Transverse colon (tissue), 4 donors: ENCODE data around the gene INSL3. TPM values are rescaled to one million over a fixed set of nuclear protein-coding genes. Genes with fewer than 3 reads are reported as not detected.

Source experiments
- DNase-seq: peaks from one replicate; pipeline ENCODE4 v3.0.0-alpha.2; 2019
- H3K27ac ChIP-seq, 4 donors: fragments of 200-600 bp; sonication (generic); 2 replicates each; pipeline ENCODE4 v1.5.1; 2016 to 2018; ENCODE audit warnings: inconsistent platforms in 4 of 4
- H3K27me3 ChIP-seq: fragments of 200-600 bp; sonication (generic); 2 replicates; pipeline ENCODE4 v1.5.1; 2017; ENCODE audit warnings: inconsistent platforms
- H3K36me3 ChIP-seq, 4 donors: fragments of 200-600 bp; sonication (generic); 2 replicates each; pipeline ENCODE4 v1.5.1; 2017 to 2019; ENCODE audit warnings: inconsistent platforms in 4 of 4
- H3K4me1 ChIP-seq, 4 donors: fragments of 200-600 bp; sonication (generic); 2 replicates each; pipeline ENCODE4 v1.5.1; 2017 to 2020; ENCODE audit warnings: inconsistent platforms in 4 of 4
- H3K4me3 ChIP-seq, 4 donors: fragments of 200-600 bp; sonication (generic); 1 replicate in 1 of 4; 2 replicates in 3 of 4; pipeline versions ENCODE4 v1.5.1 to v1.6.1; 2017 to 2019; ENCODE audit warnings: inconsistent platforms in 4 of 4
- H3K9me3 ChIP-seq, 2 donors: fragments of 200-600 bp; sonication (generic); 2 replicates each; pipeline ENCODE4 v1.5.1; 2017 to 2019; ENCODE audit warnings: inconsistent platforms in 2 of 2
- EP300 ChIP-seq: sonication (generic); formaldehyde crosslinking; IDR thresholded peaks from one replicate; pipeline ENCODE4 v1.6.1; 2017; ENCODE audit warnings: antibody characterized with exemption, low read depth
- POLR2A ChIP-seq: fragments of 450-650 bp; IDR thresholded peaks from one replicate; pipeline ENCODE4 v1.6.1; 2016; ENCODE audit warnings: antibody characterized with exemption, mild to moderate bottlenecking, moderate library complexity
- POLR2AphosphoS5 ChIP-seq, 3 donors: sonication (generic); formaldehyde crosslinking; IDR thresholded peaks; one replicate each; pipeline ENCODE4 v1.6.1; 2016; ENCODE audit warnings: antibody characterized with exemption in 3 of 3
- WGBS, 2 donors: methylation state at CpG; one replicate each; pipeline ENCODE4 v1.1.5; 2018; ENCODE audit warnings: low coverage in 1 of 2; 5-methylcytosine and 5-hydroxymethylcytosine counted together
- in situ Hi-C, 4 donors: fragments of 200-750 bp; cut with MboI; loops; one replicate each; pipeline versions ENCODE4 v1.15.0 to v1.15.1; 2017; ENCODE audit warnings: low sequenced_read_pairs in 3 of 4, low pct_ligation_motif_present in 1 of 4, low pct_unique_long_range_greater_than_20kb in 1 of 4
- intact Hi-C: fragments of 100-400 bp; cut with DNase I; formaldehyde crosslinking; loops from one replicate; pipeline ENCODE4 v1.15.1; 2023; ENCODE audit warnings: low total_unique reads
- small RNA-seq, 4 donors: library from RNA; depleted of rRNA; stranded (forward); fragments of <200 nt; gene quantifications; one replicate each; pipeline ENCODE3, GENCODE V24; 2016
- total RNA-seq, 4 donors: library from RNA; depleted of rRNA; stranded (reverse); fragments of >200 nt; gene quantifications; one replicate each; pipeline ENCODE4 v1.1.0, GENCODE V29; 2016
- TF ChIP-seq, protein P1 (sequence below), 5 experiments: fragments of 200-600 bp in 3 of 5; fragments of 450-650 bp in 2 of 5; sonication (generic) in 3 of 5; IDR thresholded peaks; 1 replicate in 2 of 5; 2 replicates in 3 of 5; pipeline ENCODE4 v1.5.1; 2016 to 2017; ENCODE audit warnings: antibody characterized with exemption in 5 of 5, inconsistent platforms in 3 of 5, mild to moderate bottlenecking in 2 of 5, moderate library complexity in 1 of 5

The INSL3 gene
- total RNA-seq, 4 donors from 2014 or later: not detected

DNA sequence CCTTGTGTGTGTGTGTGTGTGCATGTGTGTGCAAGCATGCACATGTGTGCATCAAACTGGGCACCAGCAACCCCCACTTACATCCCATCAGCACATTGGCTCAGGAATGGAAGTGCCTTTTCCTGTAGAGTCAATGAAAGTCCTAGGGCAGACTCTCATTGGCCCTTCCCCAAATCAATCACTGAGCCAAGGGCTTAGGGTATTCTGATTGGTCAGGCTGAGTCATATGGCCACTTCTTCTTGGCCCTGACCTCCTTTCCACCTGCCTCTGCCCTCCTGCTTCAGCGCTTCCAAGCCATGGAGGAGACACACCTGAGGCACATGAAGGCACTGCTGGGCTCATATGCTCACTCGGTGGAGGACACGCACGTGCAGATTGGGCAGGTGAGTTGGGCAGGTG is 49.1 kb downstream of the INSL3 start:
- Histone ChIP-seq H3K27me3 (no peaks in the 10 kb centered on the region), H3K4me1 (no peaks in the 10 kb centered on the region), H3K4me3 (no peak overlapping the region), H3K9me3 (no peaks in the 10 kb centered on the region), H3K36me3 (no peaks in the 10 kb centered on the region), H3K27ac (no peak overlapping the region)
- 98% methylated on average over 4 of the region's 4 CpGs; no CpG with 5 or more reads in 1 of the 2 donors for WGBS, 2 donors
- DNase-seq: no peak
- no peak for TF ChIP-seq POLR2AphosphoS5 (IDR thresholded peaks at IDR 0.05)
- in situ Hi-C loops (loop anchor here in 1 of 4 donors (10.0 kb wide), 1 partner anchor 67 kb away; no protein-coding TSS in a partner anchor), intact Hi-C loops (no loop called here)

DNA sequence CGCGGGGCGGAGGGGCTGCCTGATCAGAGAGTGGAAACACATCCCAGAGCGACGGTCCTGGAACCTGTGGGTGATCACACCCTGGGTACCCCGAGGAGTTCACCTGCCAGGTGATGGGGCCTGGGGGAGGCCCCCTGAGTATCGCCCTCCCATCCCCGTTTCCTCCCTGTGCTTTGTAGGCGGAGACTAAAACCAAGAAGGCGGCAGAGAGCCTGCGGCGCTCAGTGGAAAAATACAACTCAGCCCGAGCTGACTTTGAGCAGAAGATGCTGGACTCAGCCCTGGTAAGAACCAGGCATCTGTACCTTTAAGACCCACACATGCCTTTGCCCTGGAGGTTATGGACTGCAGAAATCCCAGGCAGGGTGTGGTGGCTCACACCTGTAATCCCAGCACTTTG is 50.7 kb downstream of the INSL3 start:
- no peak for TF ChIP-seq EP300
- TF ChIP-seq POLR2A: no peak
- TF ChIP-seq, protein P1, sequence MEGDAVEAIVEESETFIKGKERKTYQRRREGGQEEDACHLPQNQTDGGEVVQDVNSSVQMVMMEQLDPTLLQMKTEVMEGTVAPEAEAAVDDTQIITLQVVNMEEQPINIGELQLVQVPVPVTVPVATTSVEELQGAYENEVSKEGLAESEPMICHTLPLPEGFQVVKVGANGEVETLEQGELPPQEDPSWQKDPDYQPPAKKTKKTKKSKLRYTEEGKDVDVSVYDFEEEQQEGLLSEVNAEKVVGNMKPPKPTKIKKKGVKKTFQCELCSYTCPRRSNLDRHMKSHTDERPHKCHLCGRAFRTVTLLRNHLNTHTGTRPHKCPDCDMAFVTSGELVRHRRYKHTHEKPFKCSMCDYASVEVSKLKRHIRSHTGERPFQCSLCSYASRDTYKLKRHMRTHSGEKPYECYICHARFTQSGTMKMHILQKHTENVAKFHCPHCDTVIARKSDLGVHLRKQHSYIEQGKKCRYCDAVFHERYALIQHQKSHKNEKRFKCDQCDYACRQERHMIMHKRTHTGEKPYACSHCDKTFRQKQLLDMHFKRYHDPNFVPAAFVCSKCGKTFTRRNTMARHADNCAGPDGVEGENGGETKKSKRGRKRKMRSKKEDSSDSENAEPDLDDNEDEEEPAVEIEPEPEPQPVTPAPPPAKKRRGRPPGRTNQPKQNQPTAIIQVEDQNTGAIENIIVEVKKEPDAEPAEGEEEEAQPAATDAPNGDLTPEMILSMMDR (IDR thresholded peaks at IDR 0.05): no peak
- no peak for TF ChIP-seq POLR2AphosphoS5 (IDR thresholded peaks at IDR 0.05)
- Histone ChIP-seq H3K4me1 (peaks cover 6 to 12% (median 9%) of the 10 kb centered on the region in 4 donors), H3K36me3 (no peaks in the 10 kb centered on the region), H3K27ac (no peak overlapping the region), H3K9me3 (no peaks in the 10 kb centered on the region), H3K4me3 (no peak overlapping the region), H3K27me3 (no peaks in the 10 kb centered on the region)
- DNase-seq: no peak
- 83 to 96% methylated on average over 5 to 13 of the region's 13 CpGs for WGBS, 2 donors
- in situ Hi-C loops: loop anchor here in 1 of 4 donors (10.0 kb wide), 1 partner anchor 66 kb away; no protein-coding TSS in a partner anchor
- intact Hi-C loops: no loop called here

DNA sequence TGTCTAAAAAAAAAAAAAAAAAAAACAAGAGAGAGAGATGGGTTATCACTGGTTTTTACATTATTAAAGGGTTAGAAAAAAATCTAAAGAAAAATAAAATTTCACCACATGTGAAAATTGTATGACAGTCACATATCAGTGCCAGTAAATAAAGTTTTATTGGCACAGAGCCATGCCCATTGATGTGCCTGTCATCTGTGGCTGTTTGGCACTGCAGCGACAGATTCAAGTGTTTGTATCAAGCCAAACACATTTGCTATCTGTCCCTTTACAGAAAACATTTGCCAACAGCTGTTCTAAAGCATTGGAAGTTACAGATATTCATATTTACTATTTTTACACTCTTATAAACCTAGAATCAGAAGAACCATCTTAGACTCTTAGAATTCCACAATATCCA is 53.8 kb downstream of the INSL3 start:
- DNase-seq: no peak
- H3K9me3 ChIP-seq: no peaks in the 10 kb centered on the region
- H3K4me1 ChIP-seq: peaks cover 6 to 16% (median 10%) of the 10 kb centered on the region in 4 donors
- in situ Hi-C loops (loop anchor here in 1 of 4 donors (10.0 kb wide), 1 partner anchor 63 kb away; no protein-coding TSS in a partner anchor), intact Hi-C loops (loop anchor here (5.0 kb wide), 1 partner anchor 65 kb away; no protein-coding TSS in a partner anchor)
- TF ChIP-seq, protein P1 (IDR thresholded peaks at IDR 0.05): no peak
- TF ChIP-seq POLR2A: no peak
- no peak for TF ChIP-seq POLR2AphosphoS5 (IDR thresholded peaks at IDR 0.05)
- TF ChIP-seq EP300: no peak
- 38 to 43% methylated on average over 1 of the region's 1 CpG for WGBS, 2 donors
- no peaks in the 10 kb centered on the region for H3K36me3 ChIP-seq
- no peaks in the 10 kb centered on the region for H3K27me3 ChIP-seq
- H3K4me3 ChIP-seq: no peak overlapping the region
- H3K27ac ChIP-seq: no peak overlapping the region

DNA sequence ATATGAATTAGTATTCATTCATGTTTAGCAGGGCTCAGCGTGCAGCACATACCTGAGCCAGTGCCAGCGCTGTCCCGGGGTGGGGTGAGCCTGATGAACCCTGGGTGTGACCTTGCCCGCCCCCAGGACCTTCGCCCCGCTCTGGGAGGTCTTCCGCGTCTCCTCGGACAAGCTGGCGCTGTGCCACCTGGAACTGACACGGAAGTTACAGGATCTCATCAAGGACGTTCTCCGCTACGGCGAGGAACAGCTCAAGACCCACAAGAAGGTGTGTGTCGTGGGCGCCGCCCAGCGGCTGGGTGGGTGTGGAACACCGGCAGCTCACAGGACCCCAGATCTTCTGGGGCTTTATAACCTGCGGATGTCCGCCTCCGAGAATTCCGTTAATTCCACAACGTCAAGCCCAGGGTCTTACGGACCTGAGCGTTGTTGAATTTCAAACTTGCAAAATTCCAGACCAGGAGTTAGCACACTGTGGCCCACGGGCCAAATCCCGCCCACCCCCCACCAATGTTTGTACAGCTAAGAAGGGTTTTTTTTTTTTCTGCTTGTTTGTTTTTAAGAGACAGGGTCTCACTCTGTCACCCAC is 54.7 kb downstream of the INSL3 start:
- Histone ChIP-seq H3K27me3 (no peaks in the 10 kb centered on the region), H3K9me3 (no peaks in the 10 kb centered on the region), H3K27ac (peak overlapping the region; percentile 49 to 68 (median 60)), H3K4me1 (peaks cover 6 to 16% (median 10%) of the 10 kb centered on the region in 4 donors), H3K4me3 (no peak overlapping the region), H3K36me3 (no peaks in the 10 kb centered on the region)
- peak; percentile 94 for DNase-seq
- intact Hi-C loops: loop anchor here (5.0 kb wide), 1 partner anchor 64 kb away; no protein-coding TSS in a partner anchor
- in situ Hi-C loops: loop anchor here in 1 of 4 donors (10.0 kb wide), 1 partner anchor 62 kb away; no protein-coding TSS in a partner anchor
- TF ChIP-seq, protein P1 (IDR thresholded peaks at IDR 0.05): peak; percentile 75 to 91 (median 79)
- TF ChIP-seq EP300: no peak
- peak in 2 of 3 donors; percentile 56 to 59 for TF ChIP-seq POLR2AphosphoS5 (IDR thresholded peaks at IDR 0.05)
- WGBS, 2 donors: 29 to 30% methylated on average over 2 to 28 of the region's 29 CpGs

Small RNA genes lying within 50 kb of the gene (small RNA-seq; reads per million reads assigned to genes)
- gene SNORA68: 0 reads per million in 4 donors

Other genes starting within 250 kb of the INSL3 start
- gene UNC13A, start 133.2 kb downstream of the INSL3 start, total RNA-seq: 1 to 10 TPM in 1 of 4 donors, under 1 TPM in 3; under 0.01 to 1.9 (median 0.30) TPM
- gene MAP1S, start 102.0 kb downstream of the INSL3 start, total RNA-seq: 100 to 1,000 TPM in 2 of 4 donors, 10 to 100 TPM in 2; 30.2 to 159 (median 68.0) TPM
- gene FCHO1, start 70.0 kb downstream of the INSL3 start, total RNA-seq: 10 to 100 TPM in 1 of 4 donors, 1 to 10 TPM in 2, under 1 TPM in 1; 0.60 to 26.9 (median 3.8) TPM
- gene B3GNT3, start 26.4 kb downstream of the INSL3 start, total RNA-seq: 100 to 1,000 TPM in 3 of 4 donors, 10 to 100 TPM in 1; 52.1 to 180 (median 144) TPM
- 10 to 100 TPM in 1 of 4 donors, 1 to 10 TPM in 3; 2.3 to 22.1 (median 8.5) TPM for gene JAK3, start 26.5 kb upstream of the INSL3 start, total RNA-seq
- gene RPL18A, start 38.4 kb upstream of the INSL3 start, total RNA-seq: 1,000 to 10,000 TPM in 3 of 4 donors, 100 to 1,000 TPM in 1; 727 to 1,372 (median 1,071) TPM
- not detected for gene SLC5A5, start 50.4 kb upstream of the INSL3 start, total RNA-seq
- 10 to 100 TPM; 36.9 to 93.5 (median 41.4) TPM for gene CCDC124, start 111.5 kb upstream of the INSL3 start, total RNA-seq
- 1 to 10 TPM in 1 of 4 donors, not detected in 3; 1.6 TPM for gene KCNN1, start 145.6 kb upstream of the INSL3 start, total RNA-seq
- 10 to 100 TPM; 28.9 to 69.6 (median 42.7) TPM for gene ARRDC2, start 186.7 kb upstream of the INSL3 start, total RNA-seq